NB4 (cell line): ENCODE data around the gene GRIN2A.

Source experiments
- CTCF ChIP-seq: IDR thresholded peaks from one replicate; pipeline ENCODE4 v1.5.1; 2012; ENCODE audit warnings: low read depth, low read length
- MAX ChIP-seq: IDR thresholded peaks from 2 replicates; pipeline ENCODE4 v1.6.1; 2011; ENCODE audit warnings: low read depth, low read length
- MYC ChIP-seq: IDR thresholded peaks from 2 replicates; pipeline ENCODE4 v1.6.1; 2011; ENCODE audit warnings: low read depth, low read length
- POLR2A ChIP-seq: IDR thresholded peaks from 2 replicates; pipeline ENCODE4 v1.6.1; 2011; ENCODE audit warnings: mild to moderate bottlenecking; ENCODE audit not compliant: insufficient read length; ENCODE audit errors: extremely low read depth

DNA sequence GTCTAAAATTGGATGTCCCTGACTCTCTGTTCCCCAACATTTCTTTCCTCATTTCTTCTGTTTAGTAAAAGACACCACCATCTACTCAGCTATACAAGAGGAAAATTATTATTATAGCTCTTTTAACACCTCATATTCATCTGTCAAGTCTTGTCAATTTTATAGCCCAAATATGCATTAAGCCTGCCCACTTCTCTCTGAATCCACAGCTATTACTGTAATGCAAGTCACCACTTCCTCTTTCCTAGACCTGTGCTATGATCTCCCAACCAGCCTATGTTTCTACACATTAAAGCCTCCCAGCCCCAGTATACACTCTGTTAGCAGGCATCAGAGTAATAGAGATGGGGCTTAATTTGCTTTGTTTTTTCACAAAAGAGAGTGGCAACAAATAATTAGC, 252.9 kb downstream of the GRIN2A start:
- no peak for TF ChIP-seq POLR2A
- TF ChIP-seq CTCF: no peak
- no peak for TF ChIP-seq MYC
- TF ChIP-seq MAX: no peak
